Lung (tissue), 12 donors: ENCODE results near the gene HK1. TPM values are rescaled to one million over a fixed set of nuclear protein-coding genes. Genes with fewer than 3 reads are reported as not detected.

ENCODE experiments used
- ATAC-seq: fragments of 200-7000 bp; cut with Tn5 transposase; one replicate; pipeline ENCODE4 v1.9.1; 2020; ENCODE audit warnings: moderate number of reproducible peaks; ENCODE audit not compliant: insufficient read depth, low FRiP score
- DNase-seq, 3 donors: peaks; one replicate each; pipeline ENCODE4 v3.0.0-alpha.2; 2013 to 2017
- H3K27ac ChIP-seq, 2 donors: one replicate each; pipeline ENCODE4 v1.5.1; 2013; ENCODE audit warnings: mild to moderate bottlenecking in 2 of 2, moderate library complexity in 2 of 2, control low read depth in 1 of 2, inconsistent platforms in 1 of 2, low read depth in 1 of 2, low read length in 1 of 2
- H3K27me3 ChIP-seq, 3 donors: one replicate each; pipeline ENCODE4 v1.5.1; 2013; ENCODE audit warnings: low read length in 2 of 3; ENCODE audit not compliant: control insufficient read depth in 3 of 3, insufficient read depth in 3 of 3
- H3K36me3 ChIP-seq, 4 donors: one replicate each; pipeline ENCODE4 v1.5.1; 2013; ENCODE audit warnings: low read length in 4 of 4, mild to moderate bottlenecking in 1 of 4, moderate library complexity in 1 of 4; ENCODE audit not compliant: control insufficient read depth in 4 of 4, insufficient read depth in 4 of 4
- H3K4me1 ChIP-seq, 5 donors: one replicate each; pipeline ENCODE4 v1.5.1; 2013; ENCODE audit warnings: low read length in 5 of 5, mild to moderate bottlenecking in 2 of 5, moderate library complexity in 1 of 5; ENCODE audit not compliant: control insufficient read depth in 5 of 5, insufficient read depth in 5 of 5
- H3K4me3 ChIP-seq: one replicate; pipeline ENCODE4 v1.5.1; 2013; ENCODE audit warnings: mild to moderate bottlenecking, control low read depth, moderate library complexity
- H3K9ac ChIP-seq, 2 donors: one replicate each; pipeline ENCODE4 v1.5.1; 2013; ENCODE audit warnings: low read length in 2 of 2, control low read depth in 1 of 2; ENCODE audit not compliant: insufficient read depth in 1 of 2
- H3K9me3 ChIP-seq, 4 donors: one replicate each; pipeline ENCODE4 v1.5.1; 2013; ENCODE audit warnings: low read length in 3 of 4, mild to moderate bottlenecking in 1 of 4, moderate library complexity in 1 of 4; ENCODE audit not compliant: control insufficient read depth in 4 of 4, insufficient read depth in 3 of 4
- CTCF ChIP-seq: IDR thresholded peaks from 2 replicates; pipeline ENCODE4 v1.5.1; 2012; ENCODE audit warnings: mild to moderate bottlenecking; ENCODE audit errors: control extremely low read depth, extremely low read depth
- WGBS, 2 donors: extraction: QIAGEN DNeasy Blood & Tissue Kit; methylation state at CpG; one replicate each; pipeline ENCODE4 v1.1.7; 2013; 5-methylcytosine and 5-hydroxymethylcytosine counted together
- polyA plus RNA-seq, 2 donors: library from polyadenylated mRNA; stranded (reverse); fragments of 200-250 nt; gene quantifications; one replicate each; pipeline ENCODE4 v1.2.1, GENCODE V29; 2013
- total RNA-seq, 2 donors: library from RNA; depleted of rRNA in 1 of 2; stranded (reverse); fragments of >200 nt in 1 of 2; gene quantifications; one replicate each; pipeline ENCODE4 v1.2.1, GENCODE V29; 2014 to 2021
- donor health status: control.
- donor health status: control.
- donor health status: Bipolar disorder and iron deficiency.
- donor health status: healthy.
- donor health status: DM: yes; HTN: yes; CAD: no.

The HK1 gene
- total and polyA plus RNA-seq, 4 donors: 33.6 to 120 (median 78.0) TPM

GRCh38 chr10:69237528-69238159 is 40.7 kb upstream of the HK1 start:
- Histone ChIP-seq H3K36me3 (no peaks in the 10 kb centered on the region), H3K27me3 (no peaks in the 10 kb centered on the region), H3K4me3 (no peak overlapping the region), H3K9me3 (no peaks in the 10 kb centered on the region), H3K27ac (no peak overlapping the region), H3K9ac (no peak overlapping the region), H3K4me1 (peaks cover 0 to 9% (median 0%) of the 10 kb centered on the region in 5 donors)
- peak; percentile 97 for TF ChIP-seq CTCF
- ATAC-seq (peak; percentile 92), DNase-seq (peak; percentile 86 to 89 (median 89))
- 20 to 26% methylated on average over 17 of the region's 17 CpGs for WGBS, 2 donors

GRCh38 chr10:69239136-69239535 is 39.2 kb upstream of the HK1 start:
- DNase-seq (no peak), ATAC-seq (no peak)
- no peaks in the 10 kb centered on the region for H3K27me3 ChIP-seq
- H3K9me3 ChIP-seq: no peaks in the 10 kb centered on the region
- peaks cover 0 to 13% (median 0%) of the 10 kb centered on the region in 5 donors for H3K4me1 ChIP-seq
- no peak overlapping the region for H3K4me3 ChIP-seq
- no peak for TF ChIP-seq CTCF
- no peak overlapping the region for H3K27ac ChIP-seq
- 84 to 90% methylated on average over 5 of the region's 5 CpGs for WGBS, 2 donors
- no peak overlapping the region for H3K9ac ChIP-seq
- H3K36me3 ChIP-seq: peaks cover 0 to 3% (median 0%) of the 10 kb centered on the region in 4 donors

GRCh38 chr10:69239816-69240434 is 38.4 kb upstream of the HK1 start:
- ATAC-seq (no peak), DNase-seq (no peak)
- TF ChIP-seq CTCF: no peak
- H3K27ac ChIP-seq: no peak overlapping the region
- WGBS, 2 donors: 64% methylated on average over 6 of the region's 6 CpGs
- H3K9ac ChIP-seq: no peak overlapping the region
- H3K36me3 ChIP-seq: peaks cover 0 to 3% (median 0%) of the 10 kb centered on the region in 4 donors
- H3K27me3 ChIP-seq: no peaks in the 10 kb centered on the region
- H3K4me1 ChIP-seq: peaks cover 0 to 13% (median 0%) of the 10 kb centered on the region in 5 donors
- H3K4me3 ChIP-seq: no peak overlapping the region
- H3K9me3 ChIP-seq: no peaks in the 10 kb centered on the region
